ENCODE measurements around the gene DSG3.
"Not testable (repeated sequence)": the region's sequence is repeated elsewhere in the genome, so short reads cannot be mapped to it uniquely, and the experiment has no call there.

The DSG3 gene

DNA sequence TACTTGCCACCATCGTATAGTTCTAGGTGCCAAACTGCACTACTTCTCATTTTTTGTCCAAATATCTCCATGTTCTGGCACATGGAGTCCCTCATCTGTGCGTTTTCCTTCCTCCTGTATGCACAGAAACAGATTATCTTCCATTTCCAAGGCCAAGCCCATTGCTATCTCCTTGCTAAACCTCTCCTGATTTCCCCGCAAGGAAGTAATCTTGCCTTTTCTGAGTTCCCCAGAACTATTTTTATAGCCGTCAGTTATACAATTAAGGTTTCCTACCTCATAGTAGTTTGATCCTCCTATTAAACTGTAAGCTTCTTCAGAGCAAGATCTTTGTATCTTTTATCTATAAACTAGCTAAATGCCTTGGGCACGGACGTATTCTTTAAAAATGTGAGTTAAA is 57.6 kb downstream of the DSG3 start:
- POLR2A ChIA-PET = no interaction called here

DNA sequence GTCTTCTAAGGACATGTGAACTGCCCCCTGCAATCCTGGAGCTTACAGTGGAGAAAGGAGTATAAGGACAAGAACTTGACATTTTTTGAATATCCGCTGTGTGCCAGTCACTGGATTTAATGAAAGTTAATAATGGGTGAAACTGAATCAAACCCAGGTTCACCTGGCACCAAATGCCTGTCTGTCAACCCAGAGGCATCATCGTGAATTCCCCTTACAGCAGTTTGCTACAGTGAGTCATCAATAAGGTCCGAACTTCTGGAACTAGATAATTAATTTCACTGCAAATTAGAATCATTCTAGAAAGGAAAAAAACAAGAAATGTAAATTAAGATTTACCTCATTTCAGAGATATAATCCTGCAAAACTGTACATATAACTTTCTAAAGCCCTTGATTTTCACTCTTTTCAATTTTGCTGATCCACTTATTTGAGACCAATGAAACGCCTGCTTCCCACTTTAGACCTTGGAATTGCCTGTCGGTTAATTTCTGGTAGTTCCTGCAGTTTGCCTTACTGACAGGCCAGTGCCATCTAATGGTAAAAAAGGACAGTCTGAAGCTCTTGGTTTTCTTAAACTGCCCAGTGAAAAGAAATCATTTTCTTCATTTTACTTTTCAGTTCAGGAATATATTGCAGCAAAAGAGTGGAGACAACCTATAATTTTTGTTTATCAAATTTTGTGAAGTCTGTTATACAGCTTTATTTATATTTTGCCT is 58.6 kb downstream of the DSG3 start:
- ChIA-PET CTCF (interaction anchor here (0.6 to 1.3 kb wide), 2 partner anchors 81 to 521 kb away, joined by 3 read pairs; no protein-coding TSS in a partner anchor), POLR2A (no interaction called here)
- DNase-seq (ENCODE audit: extremely low spot score) = no peak
- TF ChIP-seq FOXM1 (IDR thresholded peaks at IDR 0.05; ENCODE audit: borderline replicate concordance) (no peak), BHLHE40 (IDR thresholded peaks at IDR 0.05; ENCODE audit: borderline replicate concordance) (no peak), NFRKB (IDR thresholded peaks at IDR 0.05) (no peak), CTBP1 (IDR thresholded peaks at IDR 0.05; ENCODE audit: borderline replicate concordance) (no peak), HDGF (IDR thresholded peaks at IDR 0.05; ENCODE audit: borderline replicate concordance) (no peak), LEF1 (IDR thresholded peaks at IDR 0.05; ENCODE audit: borderline replicate concordance) (no peak), FOXA1 (IDR thresholded peaks at IDR 0.05) (no peak), FOXK2 (IDR thresholded peaks at IDR 0.05) (no peak), TARDBP (IDR thresholded peaks at IDR 0.05) (no peak), SUZ12 (IDR thresholded peaks at IDR 0.05) (no peak), PKNOX1 (IDR thresholded peaks at IDR 0.05) (no peak), ARNT (IDR thresholded peaks at IDR 0.05) (no peak), L3MBTL2 (conservative IDR thresholded peaks at IDR 0.05) (no peak), SP1 (IDR thresholded peaks at IDR 0.05) (no peak), ZNF384 (IDR thresholded peaks at IDR 0.05) (no peak), ELF4 (IDR thresholded peaks at IDR 0.05) (no peak)

More for the DNA sequence above, 57.6 kb downstream of the DSG3 start:
- no peak for TF ChIP-seq PKNOX1 (IDR thresholded peaks at IDR 0.05)
- TF ChIP-seq SP1 (IDR thresholded peaks at IDR 0.05) = no peak
- TF ChIP-seq ARNT (IDR thresholded peaks at IDR 0.05) = no peak
- TF ChIP-seq FOXM1 (IDR thresholded peaks at IDR 0.05; ENCODE audit: borderline replicate concordance) = no peak
- no peak for TF ChIP-seq SUZ12 (IDR thresholded peaks at IDR 0.05)
- no peak for TF ChIP-seq ZNF384 (IDR thresholded peaks at IDR 0.05)
- TF ChIP-seq TARDBP (IDR thresholded peaks at IDR 0.05) = no peak
- no peak for TF ChIP-seq ELF4 (IDR thresholded peaks at IDR 0.05)
- TF ChIP-seq CTBP1 (IDR thresholded peaks at IDR 0.05; ENCODE audit: borderline replicate concordance) = no peak
- no peak for TF ChIP-seq FOXK2 (IDR thresholded peaks at IDR 0.05)
- TF ChIP-seq NFRKB (IDR thresholded peaks at IDR 0.05) = no peak
- TF ChIP-seq LEF1 (IDR thresholded peaks at IDR 0.05; ENCODE audit: borderline replicate concordance) = no peak
- no peak for TF ChIP-seq FOXA1 (IDR thresholded peaks at IDR 0.05)
- TF ChIP-seq L3MBTL2 (conservative IDR thresholded peaks at IDR 0.05) = no peak
- TF ChIP-seq BHLHE40 (IDR thresholded peaks at IDR 0.05; ENCODE audit: borderline replicate concordance) = no peak
- no peak for TF ChIP-seq HDGF (IDR thresholded peaks at IDR 0.05; ENCODE audit: borderline replicate concordance)
- DNase-seq (ENCODE audit: extremely low spot score) = no peak
- CTCF ChIA-PET = interaction anchor here (1.3 kb wide), 1 partner anchor 80 kb away, joined by 3 read pairs; no protein-coding TSS in a partner anchor

DNA sequence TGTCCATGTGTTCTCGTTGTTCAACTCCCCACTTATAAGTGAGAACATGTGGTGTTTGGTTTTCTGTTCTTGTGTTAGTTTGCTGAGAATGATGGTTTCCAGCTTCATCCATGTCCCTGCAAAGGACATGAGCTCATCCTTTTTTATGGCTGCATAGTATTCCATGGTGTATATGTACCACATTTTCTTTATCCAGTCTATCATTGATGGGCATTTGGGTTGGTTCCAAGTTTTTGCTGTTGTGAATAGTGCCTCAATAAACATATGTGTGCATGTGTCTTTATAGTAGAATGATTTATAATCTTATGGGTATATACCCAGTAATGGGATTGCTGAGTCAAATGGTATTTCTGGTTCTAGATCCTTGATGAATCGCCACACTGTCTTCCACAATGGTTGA is 59.6 kb downstream of the DSG3 start:
- CTCF ChIA-PET; DNase-seq (ENCODE audit: extremely low spot score); POLR2A ChIA-PET: not testable (repeated sequence)

DNA sequence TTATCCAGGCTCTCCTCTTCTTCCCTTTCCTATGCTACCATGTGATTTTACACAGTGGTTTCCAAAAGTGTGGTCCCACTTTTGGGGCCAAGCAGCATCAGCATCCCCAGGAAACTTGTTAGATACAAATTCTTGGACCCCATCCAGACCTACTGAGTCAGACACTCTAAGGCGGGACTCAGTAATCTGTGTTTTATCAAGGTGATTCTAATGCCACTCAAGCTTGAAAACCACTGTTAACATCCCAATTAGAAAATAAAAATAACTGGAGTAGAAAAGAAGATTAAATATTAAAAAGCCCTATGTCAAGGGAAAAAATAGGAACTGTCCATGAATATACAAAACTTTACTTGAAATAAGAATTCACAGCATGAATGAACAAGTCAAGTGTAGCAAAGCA is 61.2 kb downstream of the DSG3 start:
- ChIA-PET POLR2A (interaction anchor here (0.6 kb wide), 1 partner anchor 8 kb away, joined by 3 read pairs; no protein-coding TSS in a partner anchor), CTCF (no interaction called here)

GRCh38 chr18:31509571-31509970 is 62.0 kb downstream of the DSG3 start:
- no peak for DNase-seq (ENCODE audit: extremely low spot score)
- ChIA-PET POLR2A (no interaction called here), CTCF (no interaction called here)
- TF ChIP-seq FOXA1 (IDR thresholded peaks at IDR 0.05) = no peak
- no peak for TF ChIP-seq SUZ12 (IDR thresholded peaks at IDR 0.05)
- TF ChIP-seq NFRKB (IDR thresholded peaks at IDR 0.05) = no peak
- TF ChIP-seq HDGF (IDR thresholded peaks at IDR 0.05; ENCODE audit: borderline replicate concordance) = no peak

More for the DNA sequence above, 61.2 kb downstream of the DSG3 start:
- no peak for DNase-seq (ENCODE audit: extremely low spot score)
- no peak for TF ChIP-seq ZNF384 (IDR thresholded peaks at IDR 0.05)
- TF ChIP-seq LEF1 (IDR thresholded peaks at IDR 0.05; ENCODE audit: borderline replicate concordance) = no peak
- no peak for TF ChIP-seq FOXK2 (IDR thresholded peaks at IDR 0.05)
- no peak for TF ChIP-seq FOXM1 (IDR thresholded peaks at IDR 0.05; ENCODE audit: borderline replicate concordance)
- no peak for TF ChIP-seq ARNT (IDR thresholded peaks at IDR 0.05)
- TF ChIP-seq NFRKB (IDR thresholded peaks at IDR 0.05) = no peak
- TF ChIP-seq SUZ12 (IDR thresholded peaks at IDR 0.05) = no peak
- no peak for TF ChIP-seq HDGF (IDR thresholded peaks at IDR 0.05; ENCODE audit: borderline replicate concordance)
- TF ChIP-seq FOXA1 (IDR thresholded peaks at IDR 0.05) = no peak
- no peak for TF ChIP-seq ELF4 (IDR thresholded peaks at IDR 0.05)

DNA sequence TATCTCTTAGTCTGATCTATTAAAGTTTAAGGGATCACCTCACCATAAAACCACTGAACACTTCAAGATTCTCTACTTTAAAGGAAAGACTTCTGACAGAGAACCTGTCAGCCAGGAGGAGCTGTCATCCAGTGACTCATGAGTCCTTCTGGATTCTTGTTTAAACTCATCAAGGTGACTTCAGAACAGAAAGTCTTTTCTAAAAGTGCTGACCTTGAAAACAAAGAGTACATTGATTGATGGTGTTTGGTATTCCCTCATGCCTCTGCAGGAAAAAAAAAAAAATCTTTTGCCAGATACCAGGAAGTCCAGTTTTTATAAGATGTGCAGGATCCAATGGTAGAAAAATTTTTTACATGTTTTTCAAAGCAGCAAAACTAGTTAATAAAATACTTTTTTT is 62.8 kb downstream of the DSG3 start:
- CTCF ChIA-PET = interaction anchor here (0.8 kb wide), 1 partner anchor 94 kb away, joined by 3 read pairs; no protein-coding TSS in a partner anchor
- DNase-seq (ENCODE audit: extremely low spot score) = no peak
- POLR2A ChIA-PET = interaction anchor here (1.0 kb wide), 1 partner anchor 13 kb away, joined by 3 read pairs; the partner anchor contains the start of gene DSG2
- no peak for TF ChIP-seq ZNF384 (IDR thresholded peaks at IDR 0.05)
- no peak for TF ChIP-seq SP1 (IDR thresholded peaks at IDR 0.05)
- TF ChIP-seq TARDBP (IDR thresholded peaks at IDR 0.05) = no peak
- TF ChIP-seq FOXA1 (IDR thresholded peaks at IDR 0.05) = no peak
- no peak for TF ChIP-seq FOXK2 (IDR thresholded peaks at IDR 0.05)
- no peak for TF ChIP-seq HDGF (IDR thresholded peaks at IDR 0.05; ENCODE audit: borderline replicate concordance)

- peak; percentile 40 for DNase-seq (ENCODE audit: extremely low spot score)
- TF ChIP-seq TARDBP (IDR thresholded peaks at IDR 0.05) = no peak
- no peak for TF ChIP-seq CTBP1 (IDR thresholded peaks at IDR 0.05; ENCODE audit: borderline replicate concordance)
- no peak for TF ChIP-seq SP1 (IDR thresholded peaks at IDR 0.05)
- no peak for TF ChIP-seq BHLHE40 (IDR thresholded peaks at IDR 0.05; ENCODE audit: borderline replicate concordance)
- TF ChIP-seq LEF1 (IDR thresholded peaks at IDR 0.05; ENCODE audit: borderline replicate concordance) = no peak
- TF ChIP-seq SUZ12 (IDR thresholded peaks at IDR 0.05) = no peak
- ChIA-PET CTCF (interaction anchor here (0.8 kb wide), 1 partner anchor 94 kb away, joined by 3 read pairs; no protein-coding TSS in a partner anchor), POLR2A (interaction anchor here (1.0 kb wide), 1 partner anchor 14 kb away, joined by 3 read pairs; the partner anchor contains the start of gene DSG2)
Measured at GRCh38 chr18:31511098-31511497, 63.6 kb downstream of the DSG3 start.
